Smooth muscle cell of the brain vasculature (primary cell): Measurements from ENCODE around the gene ERC2.

ENCODE experiments used
- DNase-seq: peaks from one replicate; pipeline ENCODE4 v3.0.0-alpha.2; 2012; ENCODE audit warnings: low read depth, low spot score

Gene ERC2

GRCh38 chr3:56253941-56254665, 214.2 kb downstream of the ERC2 start:
- no peak for DNase-seq

- DNase-seq: peak; percentile 49
These were observed 216.8 kb downstream of the ERC2 start for GRCh38 chr3:56251343-56251945.

- no peak for DNase-seq
These were observed 220.2 kb downstream of the ERC2 start for GRCh38 chr3:56248021-56248420.

- no peak for DNase-seq
These were observed 230.0 kb downstream of the ERC2 start for GRCh38 chr3:56238299-56238698.

GRCh38 chr3:56233742-56234141, 234.5 kb downstream of the ERC2 start:
- DNase-seq: no peak

- DNase-seq: no peak
These were observed 239.0 kb downstream of the ERC2 start for GRCh38 chr3:56229311-56229710.

GRCh38 chr3:56222866-56223265, 245.4 kb downstream of the ERC2 start:
- DNase-seq: no peak

GRCh38 chr3:56219894-56220805, 248.1 kb downstream of the ERC2 start:
- no peak for DNase-seq

GRCh38 chr3:56209982-56210751, 258.1 kb downstream of the ERC2 start:
- DNase-seq: no peak

- no peak for DNase-seq
These were observed 260.3 kb downstream of the ERC2 start for GRCh38 chr3:56207922-56208321.

GRCh38 chr3:56205406-56205805, 262.9 kb downstream of the ERC2 start:
- DNase-seq: no peak

- no peak for DNase-seq
These were observed 265.3 kb downstream of the ERC2 start for GRCh38 chr3:56202997-56203396.

GRCh38 chr3:56201407-56201806, 266.9 kb downstream of the ERC2 start:
- no peak for DNase-seq

- DNase-seq: no peak
These were observed 268.0 kb downstream of the ERC2 start for GRCh38 chr3:56200251-56200650.

- no peak for DNase-seq
These were observed 270.3 kb downstream of the ERC2 start for GRCh38 chr3:56197991-56198390.

GRCh38 chr3:56197259-56197965, 270.9 kb downstream of the ERC2 start:
- no peak for DNase-seq

- DNase-seq: no peak
These were observed 271.6 kb downstream of the ERC2 start for GRCh38 chr3:56196700-56197099.

GRCh38 chr3:56193519-56193918, 274.7 kb downstream of the ERC2 start:
- DNase-seq: no peak

GRCh38 chr3:56192001-56192400, 276.3 kb downstream of the ERC2 start:
- DNase-seq: no peak

- DNase-seq: no peak
These were observed 277.4 kb downstream of the ERC2 start for GRCh38 chr3:56190771-56191305.

- DNase-seq: no peak
These were observed 278.1 kb downstream of the ERC2 start for GRCh38 chr3:56190130-56190529.
